Activated T-cell treated with anti-CD3 and anti-CD28 coated beads for 48 hours (primary cell): ENCODE data around the gene NUDT9.
"Not testable (repeated sequence)": the region's sequence is repeated elsewhere in the genome, so short reads cannot be mapped to it uniquely, and the experiment has no call there.

Experiments used
- DNase-seq: peaks from one replicate; pipeline ENCODE4 v3.0.0-alpha.2; 2020; ENCODE audit warnings: low read depth

Gene NUDT9

GRCh38 chr4:87409420-87409939, 12.9 kb upstream of the NUDT9 start:
- no peak for DNase-seq

DNA sequence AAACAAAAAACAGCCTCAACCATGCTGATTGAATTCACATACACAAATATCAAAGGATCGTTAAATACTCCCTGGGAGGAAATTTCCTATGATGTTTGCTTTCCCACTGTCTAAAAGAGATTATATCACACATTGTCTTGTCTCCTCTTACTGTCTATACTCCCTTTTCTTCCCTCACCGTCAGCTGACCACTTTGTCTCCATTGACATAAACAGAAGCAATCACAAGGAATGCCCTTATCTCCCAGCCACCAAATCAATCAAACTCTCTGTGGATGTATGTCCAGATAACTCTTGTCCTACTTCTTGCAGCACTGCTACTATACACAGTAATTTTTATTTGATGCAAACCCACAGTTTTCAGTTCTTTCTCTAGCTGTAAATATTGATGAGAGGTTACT, 12.2 kb upstream of the NUDT9 start:
- DNase-seq = no peak

DNA sequence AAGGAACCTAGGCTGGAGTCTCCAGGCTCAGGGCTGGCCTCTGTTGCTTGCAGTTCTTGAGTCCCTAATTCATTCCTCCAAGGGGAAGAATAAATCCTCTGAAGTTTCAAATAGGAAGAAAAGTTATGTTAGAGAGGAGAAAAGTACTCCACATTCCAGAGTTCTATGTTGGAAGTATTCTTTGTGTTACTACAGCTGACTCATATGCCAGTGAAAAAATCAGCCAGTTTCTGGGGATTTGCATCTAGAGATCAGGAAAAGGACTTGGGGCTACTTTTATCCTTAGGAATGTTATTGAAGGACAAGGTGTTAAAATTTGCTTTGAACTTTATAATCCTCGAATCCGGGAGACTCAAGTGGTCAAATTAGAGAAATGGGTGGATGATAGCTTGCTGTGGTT, 11.7 kb upstream of the NUDT9 start:
- DNase-seq = no peak

DNA sequence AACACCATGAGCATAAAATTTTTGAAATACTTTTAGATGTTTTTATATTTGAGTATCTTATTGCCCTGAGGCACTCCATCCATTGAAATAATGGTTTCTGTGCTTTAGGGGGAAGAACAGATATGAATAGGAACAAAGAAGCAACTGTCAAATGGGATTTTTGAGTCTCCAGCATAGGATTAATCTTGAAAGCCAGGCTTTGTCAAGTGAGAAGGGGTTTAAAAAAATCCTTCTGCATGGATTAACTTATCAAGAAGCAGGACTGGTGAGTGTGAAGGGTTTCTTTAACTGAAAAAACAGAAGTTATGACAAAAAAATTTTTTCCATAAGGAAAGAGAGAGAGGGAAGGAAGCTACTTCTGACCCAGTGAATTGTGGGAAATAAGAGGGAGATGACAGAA, 7.6 kb upstream of the NUDT9 start:
- no peak for DNase-seq

DNA sequence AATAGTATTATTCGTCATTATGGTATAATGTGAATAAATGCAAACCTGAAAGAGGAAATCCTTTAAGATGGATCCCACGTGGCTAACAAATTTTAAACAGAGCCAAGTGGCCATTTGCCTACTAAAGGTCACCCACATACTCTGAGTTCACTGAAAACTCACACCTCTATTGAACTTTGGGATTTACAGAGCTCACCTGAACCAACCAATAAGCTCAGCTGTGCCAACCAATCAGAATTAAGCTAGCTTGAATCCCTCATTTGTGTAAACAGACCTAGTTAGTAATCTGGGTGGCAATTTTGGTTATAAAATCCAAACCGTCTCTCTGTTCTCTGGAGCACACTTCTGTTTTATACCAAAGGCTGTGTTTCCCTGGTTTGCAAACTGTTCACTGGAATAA, 5.4 kb upstream of the NUDT9 start:
- no peak for DNase-seq

GRCh38 chr4:87418410-87418809, 4.0 kb upstream of the NUDT9 start:
- not testable (repeated sequence) for DNase-seq

- no peak for DNase-seq
Observed at GRCh38 chr4:87419578-87420249, 2.7 kb upstream of the NUDT9 start.

DNA sequence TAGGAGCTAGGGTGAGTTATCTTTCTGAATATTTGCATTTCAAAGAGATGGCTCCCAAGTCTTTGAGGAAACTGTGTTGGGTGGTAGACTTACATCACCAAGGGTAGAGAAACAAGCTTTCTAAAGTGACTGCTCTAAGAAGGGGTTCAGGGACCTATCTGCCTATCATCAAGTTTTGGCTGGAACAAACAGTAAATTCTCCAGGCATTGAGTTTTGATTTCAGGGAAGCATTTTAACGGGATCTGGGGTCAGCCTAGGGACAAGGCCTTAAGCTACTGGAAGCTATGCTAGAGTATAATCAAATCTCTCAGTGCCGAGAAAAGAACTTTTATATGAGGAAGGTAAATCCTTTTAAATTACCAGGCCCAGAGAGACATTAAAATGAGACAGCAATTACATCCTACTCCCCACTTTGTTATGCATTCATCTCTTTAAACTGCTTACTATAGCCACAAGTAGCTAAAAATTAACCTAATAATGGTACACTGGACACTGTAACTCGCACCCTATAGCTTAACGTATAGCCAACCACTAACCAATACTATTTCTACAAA, 2.0 kb upstream of the NUDT9 start:
- DNase-seq = no peak

DNA sequence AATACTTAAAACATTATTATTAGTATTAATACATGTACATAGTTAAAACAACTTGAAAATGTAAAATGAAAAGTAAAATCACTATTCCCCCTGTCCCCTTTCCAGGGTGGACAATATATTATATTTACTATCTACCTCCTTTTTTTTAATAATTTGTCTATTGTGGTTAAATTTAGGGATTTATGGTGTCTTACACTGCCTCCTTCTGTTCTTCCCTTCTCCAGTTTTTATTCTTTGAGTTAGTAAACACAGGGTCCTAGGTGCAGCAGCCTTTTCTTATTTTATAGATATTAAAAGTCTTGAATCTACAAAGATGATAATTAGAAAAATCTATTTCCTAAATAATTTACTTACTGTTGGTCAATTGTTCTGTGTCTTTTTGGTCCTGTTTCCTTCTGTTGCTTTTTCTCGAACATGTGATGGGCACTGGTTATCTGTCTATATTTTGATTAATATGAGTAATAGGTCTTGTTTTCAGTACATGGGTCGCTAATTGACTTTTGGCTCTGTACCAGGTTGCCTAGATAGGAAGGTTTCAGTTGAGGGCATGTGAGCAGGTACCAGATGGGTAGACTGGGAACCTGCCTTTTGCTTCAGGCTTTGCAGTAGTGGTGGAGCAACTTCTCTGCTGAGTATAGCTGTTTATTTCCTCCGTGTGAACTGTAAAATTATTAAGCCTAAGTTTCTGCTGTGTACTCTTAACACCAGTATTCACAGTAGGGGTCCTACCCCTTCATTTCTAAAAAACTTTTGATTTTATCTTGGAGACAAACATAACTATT, 1.1 kb downstream of the NUDT9 start:
- DNase-seq = no peak

- not testable (repeated sequence) for DNase-seq
Observed at GRCh38 chr4:87424099-87424543, 1.7 kb downstream of the NUDT9 start.

DNA sequence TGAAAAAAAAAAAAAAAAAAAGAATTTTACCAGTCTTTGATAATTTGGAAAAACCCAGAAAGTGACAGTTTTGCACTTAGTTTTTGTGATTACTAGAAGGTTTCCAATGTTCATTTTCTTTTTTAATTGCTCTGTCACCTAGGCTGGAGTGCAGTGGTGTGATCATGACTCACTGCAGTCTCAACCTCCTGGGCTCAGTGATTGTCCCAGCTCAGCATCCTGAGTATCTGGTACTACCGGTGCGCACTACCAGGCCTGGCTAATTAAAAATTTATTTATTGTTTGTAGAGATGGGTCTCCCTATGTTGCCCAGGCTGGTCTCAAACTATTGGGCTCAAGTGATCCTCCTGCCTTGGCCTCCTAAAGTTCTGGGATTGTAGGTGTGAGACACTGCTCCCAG, 3.3 kb downstream of the NUDT9 start:
- no peak for DNase-seq

DNA sequence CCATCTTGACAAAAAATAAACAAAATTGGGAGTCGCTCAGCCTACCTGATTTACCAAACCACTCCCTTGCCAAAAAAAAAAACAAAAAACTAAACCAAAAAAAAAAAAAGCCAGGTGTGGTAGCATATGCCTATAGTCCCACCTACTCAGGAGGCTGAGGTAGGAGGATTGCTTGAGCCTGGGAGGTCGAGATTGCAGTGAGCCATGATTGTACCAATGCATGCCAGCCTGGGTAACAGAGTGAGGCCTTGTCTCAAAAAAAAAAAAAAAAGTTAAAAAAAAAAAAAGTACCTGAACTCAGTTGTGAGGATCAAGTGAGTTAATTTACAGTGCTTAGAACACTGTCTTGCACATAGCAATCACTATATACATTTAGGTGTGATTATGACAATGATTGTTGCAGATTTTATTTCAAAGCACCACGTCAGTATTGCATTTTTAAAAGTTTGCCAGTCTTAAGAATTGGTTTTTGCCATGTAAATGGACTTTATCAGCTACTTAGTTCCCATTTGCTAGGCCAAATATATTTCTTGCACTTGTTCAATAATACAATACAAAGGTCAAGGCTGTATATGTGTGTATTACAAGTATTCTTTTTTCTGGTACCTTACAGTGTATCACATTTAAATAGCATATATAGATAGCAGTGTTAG, 4.6 kb downstream of the NUDT9 start:
- no peak for DNase-seq

DNA sequence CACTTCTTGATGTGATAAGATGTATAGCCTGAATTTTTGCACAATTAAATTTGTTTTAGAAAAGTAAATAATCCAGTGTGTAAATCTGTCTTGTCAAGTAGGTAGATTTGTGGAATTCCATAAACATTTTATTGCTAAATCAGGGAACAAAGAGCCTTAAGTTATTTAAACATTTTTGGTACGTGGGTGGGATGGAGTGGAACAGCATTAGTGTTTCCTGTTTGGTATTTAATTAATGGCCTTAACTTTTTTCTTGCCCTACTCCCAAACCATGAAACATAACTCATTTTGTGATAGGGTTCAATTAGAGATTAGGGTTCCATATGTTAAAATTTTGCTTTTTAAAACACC, 5.1 kb downstream of the NUDT9 start:
- DNase-seq = no peak

GRCh38 chr4:87428979-87429378, 6.6 kb downstream of the NUDT9 start:
- DNase-seq = no peak

DNA sequence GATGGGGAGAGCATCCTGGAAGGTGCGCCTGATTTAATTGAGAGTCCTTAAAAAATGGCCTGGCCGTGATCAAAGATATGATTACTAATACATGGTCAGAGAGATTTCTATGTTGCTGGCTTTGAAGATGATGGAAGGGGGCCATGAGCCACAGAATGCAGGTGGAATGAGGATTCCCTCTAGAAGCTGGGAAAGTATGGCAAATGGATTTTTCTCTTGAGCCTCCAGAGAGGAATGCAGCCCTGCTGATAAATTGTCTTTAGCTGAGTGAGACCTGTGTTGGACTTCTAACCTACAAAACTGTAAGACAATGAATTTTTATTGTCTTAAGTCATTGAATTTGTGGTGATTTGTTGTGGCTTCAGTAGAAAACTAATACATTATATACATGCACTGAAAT, 7.7 kb downstream of the NUDT9 start:
- no peak for DNase-seq

- no peak for DNase-seq
Observed at GRCh38 chr4:87433342-87433741, 11.0 kb downstream of the NUDT9 start.

GRCh38 chr4:87442889-87443288, 20.5 kb downstream of the NUDT9 start:
- DNase-seq = no peak

DNA sequence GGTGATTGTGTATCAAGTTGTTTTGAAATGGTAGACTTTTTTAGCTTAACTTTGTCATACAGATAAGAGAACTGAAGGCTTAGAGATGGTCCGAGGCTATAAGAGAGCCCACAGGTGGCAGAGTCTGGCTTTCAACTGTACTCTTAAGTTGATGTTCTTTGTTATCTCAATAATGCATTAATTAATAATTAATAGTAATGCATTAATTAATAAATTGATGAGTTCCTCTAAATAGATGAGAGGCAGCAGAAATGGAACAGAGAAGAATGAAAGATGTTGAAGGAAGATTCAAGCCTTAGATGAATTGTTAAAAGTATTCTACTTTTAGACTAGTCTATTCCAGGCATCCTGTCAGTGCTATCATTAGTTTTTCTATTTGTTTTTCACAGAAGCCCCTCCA, 22.4 kb downstream of the NUDT9 start:
- no peak for DNase-seq

- no peak for DNase-seq
Observed at GRCh38 chr4:87445964-87446363, 23.6 kb downstream of the NUDT9 start.

GRCh38 chr4:87446375-87446774, 24.0 kb downstream of the NUDT9 start:
- DNase-seq = not testable (repeated sequence)

- DNase-seq = no peak
Observed at GRCh38 chr4:87451537-87451936, 29.2 kb downstream of the NUDT9 start.

DNA sequence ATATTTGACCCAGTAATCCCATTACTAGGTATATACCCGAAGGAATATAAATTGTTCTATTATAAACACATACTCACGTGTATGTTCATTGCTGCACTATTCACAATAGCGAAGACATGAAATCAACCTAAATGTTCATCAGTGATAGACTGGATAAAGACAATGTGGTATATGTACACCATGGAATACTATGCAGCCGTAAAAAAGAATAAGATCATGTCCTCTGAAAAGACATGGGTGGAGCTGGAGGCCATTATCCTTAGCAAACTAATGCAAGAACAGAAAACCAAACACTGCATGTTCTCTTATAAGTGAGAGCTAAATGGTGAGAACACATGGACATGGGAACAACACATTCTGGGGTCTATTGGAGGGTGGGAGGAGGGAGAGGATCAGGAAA, 36.5 kb downstream of the NUDT9 start:
- DNase-seq = no peak

DNA sequence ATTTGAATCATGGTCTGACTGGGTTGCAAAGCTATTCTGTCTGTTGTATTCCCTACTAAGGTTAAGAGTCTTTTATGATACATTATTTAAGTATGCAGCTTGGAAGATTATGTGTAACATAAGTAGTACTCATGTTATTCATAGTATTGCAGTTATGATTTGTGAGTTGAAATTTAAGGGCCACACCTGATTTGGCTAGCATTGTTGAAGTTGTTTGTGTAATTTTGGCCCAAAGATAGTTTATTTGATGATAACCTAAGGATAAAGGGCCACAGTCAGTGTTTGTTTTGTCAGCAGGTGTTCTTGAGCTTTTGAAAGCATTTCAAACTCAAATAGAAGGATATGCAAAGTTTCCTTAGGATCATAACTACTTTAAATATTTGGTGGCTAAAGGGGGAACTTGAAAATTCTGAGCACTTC, 38.9 kb downstream of the NUDT9 start:
- no peak for DNase-seq
